Stimulated activated memory B cell treated with anti-CD40 and anti-IgM and Interleukin-4, amounts not matched to agents 10 μg/mL and 1 μg/mL and 100 μg/mL, for 72 hours (primary cell): ENCODE measurements around the gene HBA2.

Experiments used
- ATAC-seq: fragments of 150-1000 bp; cut with Tn5 transposase; 2 replicates; pipeline ENCODE4 v1.10.0; 2021
- H3K27ac Mint-ChIP-seq: one replicate; pipeline ENCODE4 v1.8.0; 2022; ENCODE audit warnings: mild to moderate bottlenecking, mixed read lengths
- H3K27me3 Mint-ChIP-seq: one replicate; pipeline ENCODE4 v1.8.0; 2022; ENCODE audit warnings: mixed read lengths
- H3K36me3 Mint-ChIP-seq: one replicate; pipeline ENCODE4 v1.8.0; 2022; ENCODE audit warnings: mixed read lengths
- H3K4me1 Mint-ChIP-seq: one replicate; pipeline ENCODE4 v1.8.0; 2022; ENCODE audit warnings: mixed read lengths
- H3K4me3 Mint-ChIP-seq: one replicate; pipeline ENCODE4 v1.8.0; 2022; ENCODE audit warnings: mild to moderate bottlenecking, moderate library complexity, mixed read lengths
- H3K9me3 Mint-ChIP-seq: one replicate; pipeline ENCODE4 v1.8.0; 2022; ENCODE audit warnings: mixed read lengths

The HBA2 gene

GRCh38 chr16:177981-178667 lies 5.4 kb downstream of the HBA2 start:
- Mint-ChIP-seq H3K27me3 (peaks cover 46% of the 10 kb centered on the region), H3K4me1 (peaks cover 23% of the 10 kb centered on the region), H3K4me3 (no peak overlapping the region), H3K9me3 (no peaks in the 10 kb centered on the region), H3K27ac (no peak overlapping the region), H3K36me3 (no peaks in the 10 kb centered on the region)
- ATAC-seq, result no peak

GRCh38 chr16:178668-179015 lies 6.0 kb downstream of the HBA2 start:
- H3K36me3 Mint-ChIP-seq, result no peaks in the 10 kb centered on the region
- peaks cover 41% of the 10 kb centered on the region for H3K27me3 Mint-ChIP-seq
- no peak overlapping the region for H3K27ac Mint-ChIP-seq
- no peak for ATAC-seq
- no peaks in the 10 kb centered on the region for H3K9me3 Mint-ChIP-seq
- no peak overlapping the region for H3K4me3 Mint-ChIP-seq
- H3K4me1 Mint-ChIP-seq, result peaks cover 18% of the 10 kb centered on the region

- H3K27ac Mint-ChIP-seq, result no peak overlapping the region
- H3K9me3 Mint-ChIP-seq, result no peaks in the 10 kb centered on the region
- no peak overlapping the region for H3K4me3 Mint-ChIP-seq
- no peaks in the 10 kb centered on the region for H3K36me3 Mint-ChIP-seq
- H3K27me3 Mint-ChIP-seq, result peaks cover 33% of the 10 kb centered on the region
- no peak for ATAC-seq
- H3K4me1 Mint-ChIP-seq, result peaks cover 13% of the 10 kb centered on the region
These were observed 6.8 kb downstream of the HBA2 start for GRCh38 chr16:179211-180092.

- Mint-ChIP-seq H3K4me1 (peaks cover 6% of the 10 kb centered on the region), H3K36me3 (peaks cover 3% of the 10 kb centered on the region), H3K27me3 (peaks cover 25% of the 10 kb centered on the region), H3K4me3 (no peak within 1 kb of the TSS), H3K9me3 (no peaks in the 10 kb centered on the region), H3K27ac (no peak within 1 kb of the TSS)
- no peak for ATAC-seq
These were observed 7.5 kb downstream of the HBA2 start, which contains the start of gene HBQ1 for GRCh38 chr16:180101-180675. Gene HBQ1, plus strand, starts transcription at chr16:180459. Its CDS starts 28 bp downstream, at chr16:180487.

- ATAC-seq, result peak; percentile 84
- no peaks in the 10 kb centered on the region for H3K4me1 Mint-ChIP-seq
- H3K36me3 Mint-ChIP-seq, result peaks cover 10% of the 10 kb centered on the region
- no peaks in the 10 kb centered on the region for H3K9me3 Mint-ChIP-seq
- no peak overlapping the region for H3K4me3 Mint-ChIP-seq
- no peak overlapping the region for H3K27ac Mint-ChIP-seq
- peaks cover 18% of the 10 kb centered on the region for H3K27me3 Mint-ChIP-seq
These were observed 8.2 kb downstream of the HBA2 start for GRCh38 chr16:180681-181564.

- no peak for ATAC-seq
- Mint-ChIP-seq H3K27ac (no peak overlapping the region), H3K27me3 (peaks cover 18% of the 10 kb centered on the region), H3K36me3 (peaks cover 11% of the 10 kb centered on the region), H3K4me1 (no peaks in the 10 kb centered on the region), H3K4me3 (no peak overlapping the region), H3K9me3 (no peaks in the 10 kb centered on the region)
These were observed 8.9 kb downstream of the HBA2 start for GRCh38 chr16:181565-182021.

GRCh38 chr16:183005-183404 lies 10.3 kb downstream of the HBA2 start:
- H3K9me3 Mint-ChIP-seq, result no peaks in the 10 kb centered on the region
- no peak overlapping the region for H3K27ac Mint-ChIP-seq
- ATAC-seq, result no peak

GRCh38 chr16:185213-185612 lies 12.5 kb downstream of the HBA2 start:
- Mint-ChIP-seq H3K27ac (no peak overlapping the region), H3K27me3 (no peaks in the 10 kb centered on the region), H3K4me1 (peaks cover 9% of the 10 kb centered on the region), H3K36me3 (peaks cover 40% of the 10 kb centered on the region), H3K9me3 (no peaks in the 10 kb centered on the region), H3K4me3 (no peak overlapping the region)
- ATAC-seq, result no peak

More at GRCh38 chr16:183005-183404, 10.3 kb downstream of the HBA2 start:
- Mint-ChIP-seq H3K27me3 (peaks cover 7% of the 10 kb centered on the region), H3K4me1 (no peaks in the 10 kb centered on the region), H3K4me3 (no peak overlapping the region), H3K36me3 (peaks cover 19% of the 10 kb centered on the region)

- no peak overlapping the region for H3K4me3 Mint-ChIP-seq
- ATAC-seq, result no peak
- H3K4me1 Mint-ChIP-seq, result peaks cover 9% of the 10 kb centered on the region
- H3K27me3 Mint-ChIP-seq, result no peaks in the 10 kb centered on the region
- H3K27ac Mint-ChIP-seq, result no peak overlapping the region
- H3K9me3 Mint-ChIP-seq, result no peaks in the 10 kb centered on the region
- H3K36me3 Mint-ChIP-seq, result peaks cover 43% of the 10 kb centered on the region
These were observed 13.0 kb downstream of the HBA2 start for GRCh38 chr16:185691-186090.

- H3K4me1 Mint-ChIP-seq, result peaks cover 9% of the 10 kb centered on the region
- H3K36me3 Mint-ChIP-seq, result peaks cover 59% of the 10 kb centered on the region
- no peaks in the 10 kb centered on the region for H3K9me3 Mint-ChIP-seq
- H3K27me3 Mint-ChIP-seq, result no peaks in the 10 kb centered on the region
- no peak overlapping the region for H3K27ac Mint-ChIP-seq
- no peak overlapping the region for H3K4me3 Mint-ChIP-seq
- ATAC-seq, result no peak
These were observed 14.7 kb downstream of the HBA2 start for GRCh38 chr16:187330-187729.

- Mint-ChIP-seq H3K36me3 (peaks cover 67% of the 10 kb centered on the region), H3K27ac (no peak overlapping the region)
These were observed 16.0 kb downstream of the HBA2 start for GRCh38 chr16:188674-189073.

GRCh38 chr16:189604-190186 lies 17.0 kb downstream of the HBA2 start:
- Mint-ChIP-seq H3K4me1 (peaks cover 9% of the 10 kb centered on the region), H3K27ac (no peak overlapping the region), H3K9me3 (no peaks in the 10 kb centered on the region), H3K36me3 (peaks cover 67% of the 10 kb centered on the region), H3K4me3 (no peak overlapping the region), H3K27me3 (no peaks in the 10 kb centered on the region)
- no peak for ATAC-seq

More at GRCh38 chr16:188674-189073, 16.0 kb downstream of the HBA2 start:
- Mint-ChIP-seq H3K4me1 (peaks cover 9% of the 10 kb centered on the region), H3K9me3 (no peaks in the 10 kb centered on the region), H3K27me3 (no peaks in the 10 kb centered on the region), H3K4me3 (no peak overlapping the region)
- ATAC-seq, result peak; percentile 50

- H3K9me3 Mint-ChIP-seq, result no peaks in the 10 kb centered on the region
- H3K27ac Mint-ChIP-seq, result peak overlapping the region; percentile 9
- no peak overlapping the region for H3K4me3 Mint-ChIP-seq
- ATAC-seq, result no peak
- H3K4me1 Mint-ChIP-seq, result peaks cover 9% of the 10 kb centered on the region
- no peaks in the 10 kb centered on the region for H3K27me3 Mint-ChIP-seq
- H3K36me3 Mint-ChIP-seq, result peaks cover 55% of the 10 kb centered on the region
These were observed 19.2 kb downstream of the HBA2 start for GRCh38 chr16:191831-192230.

GRCh38 chr16:192686-193085 lies 20.0 kb downstream of the HBA2 start:
- Mint-ChIP-seq H3K36me3 (peaks cover 50% of the 10 kb centered on the region), H3K4me3 (no peak overlapping the region), H3K27ac (no peak overlapping the region), H3K9me3 (no peaks in the 10 kb centered on the region), H3K4me1 (peaks cover 9% of the 10 kb centered on the region), H3K27me3 (no peaks in the 10 kb centered on the region)
- ATAC-seq, result no peak
